Loucy (cell line): Measurements from ENCODE around the gene DLG2.

Source experiments
- H2AFZ ChIP-seq: fragments of 200-600 bp; sonication (generic); 2 replicates; pipeline ENCODE4 v1.6.0; 2016; ENCODE audit warnings: antibody characterized with exemption, mild to moderate bottlenecking, low read length, moderate library complexity
- H3F3A ChIP-seq: fragments of 200-600 bp; 2 replicates; pipeline ENCODE4 v1.6.0; 2016; ENCODE audit warnings: antibody characterized with exemption, low read depth, mild to moderate bottlenecking
- H3K27me3 ChIP-seq: fragments of 200-600 bp; sonication (generic); 2 replicates; pipeline ENCODE4 v1.6.1; 2014; ENCODE audit warnings: low read length, mild to moderate bottlenecking; ENCODE audit not compliant: insufficient read depth, poor library complexity, severe bottlenecking
- H3K36me3 ChIP-seq: fragments of 200-600 bp; sonication (generic); 2 replicates; pipeline ENCODE4 v1.6.1; 2016; ENCODE audit warnings: low read length; ENCODE audit not compliant: insufficient read depth
- H3K4me1 ChIP-seq: fragments of 200-600 bp; sonication (generic); 2 replicates; pipeline ENCODE4 v1.5.1; 2014; ENCODE audit warnings: low read length, mild to moderate bottlenecking; ENCODE audit not compliant: insufficient read depth, poor library complexity, severe bottlenecking
- H3K4me2 ChIP-seq: fragments of 200-600 bp; sonication (generic); 2 replicates; pipeline ENCODE4 v1.6.0; 2014; ENCODE audit warnings: antibody characterized with exemption, low read length, low read depth, mild to moderate bottlenecking; ENCODE audit not compliant: poor library complexity, severe bottlenecking
- H3K4me3 ChIP-seq: fragments of 200-600 bp; sonication (generic); 2 replicates; pipeline ENCODE4 v1.5.1; 2014; ENCODE audit warnings: low read length, mild to moderate bottlenecking, mixed read lengths; ENCODE audit not compliant: poor library complexity, severe bottlenecking
- H3K79me2 ChIP-seq: fragments of 200-600 bp; sonication (generic); 2 replicates; pipeline ENCODE4 v1.6.1; 2014; ENCODE audit warnings: low read length; ENCODE audit not compliant: insufficient read depth
- H3K9ac ChIP-seq: fragments of 200-600 bp; sonication (generic); 2 replicates; pipeline ENCODE4 v1.6.0; 2014; ENCODE audit warnings: mild to moderate bottlenecking, low read depth, low read length, moderate library complexity; ENCODE audit not compliant: poor library complexity, severe bottlenecking
- H3K9me2 ChIP-seq: fragments of 200-600 bp; sonication (generic); replicated peaks from 2 replicates; pipeline ENCODE4 v1.6.1; 2016; ENCODE audit warnings: low read depth, low read length, mixed read lengths
- H3K9me3 ChIP-seq: fragments of 200-600 bp; sonication (generic); 2 replicates; pipeline ENCODE4 v1.6.1; 2014; ENCODE audit warnings: mild to moderate bottlenecking, antibody characterized with exemption, low read length, low read depth; ENCODE audit not compliant: insufficient read depth
- H4K20me1 ChIP-seq: fragments of 200-600 bp; sonication (generic); 2 replicates; pipeline ENCODE4 v1.6.0; 2014; ENCODE audit warnings: antibody characterized with exemption, low read length, mild to moderate bottlenecking; ENCODE audit not compliant: insufficient read depth, poor library complexity, severe bottlenecking
- EZH2phosphoT487 ChIP-seq: fragments of 200-600 bp; IDR thresholded peaks from 2 replicates; pipeline ENCODE4 v1.6.1; 2018; ENCODE audit warnings: antibody characterized with exemption, mild to moderate bottlenecking, moderate library complexity, borderline replicate concordance
- TF ChIP-seq, protein P1 (sequence below): fragments of 200-600 bp; sonication (generic); conservative IDR thresholded peaks from 2 replicates; pipeline ENCODE4 v1.5.1; 2014; ENCODE audit warnings: mild to moderate bottlenecking, antibody characterized with exemption, low read length

Gene DLG2

DNA sequence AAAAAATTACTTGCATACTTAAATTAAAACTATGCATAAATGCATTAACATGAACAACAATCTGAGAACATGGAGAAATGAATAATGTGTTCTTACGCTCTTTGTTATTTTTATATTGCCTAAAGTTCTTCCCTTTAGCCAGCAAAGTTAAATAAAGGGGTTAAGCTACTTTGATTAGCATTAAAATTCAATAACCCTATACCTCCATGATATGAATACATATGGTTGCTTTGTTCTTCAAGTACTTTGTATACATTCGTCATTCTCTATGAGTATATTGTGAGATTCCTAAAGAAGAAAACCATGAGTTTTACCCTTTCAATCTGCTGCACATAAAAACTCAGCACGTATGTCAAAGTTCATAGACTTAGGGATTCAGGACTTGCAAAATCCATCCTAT is 578.3 kb downstream of the DLG2 start:
- Histone ChIP-seq H3K9me3 (no peaks in the 10 kb centered on the region), H3K4me3 (no peak overlapping the region), H3K4me2 (no peak overlapping the region), H3F3A (no peaks in the 10 kb centered on the region), H3K9me2 (no peaks in the 10 kb centered on the region), H3K27me3 (no peaks in the 10 kb centered on the region), H3K36me3 (no peaks in the 10 kb centered on the region), H3K4me1 (no peaks in the 10 kb centered on the region), H3K79me2 (no peaks in the 10 kb centered on the region), H4K20me1 (no peaks in the 10 kb centered on the region), H2AFZ (no peak overlapping the region), H3K9ac (no peak overlapping the region)
- TF ChIP-seq EZH2phosphoT487, result no peak
- TF ChIP-seq, protein P1, sequence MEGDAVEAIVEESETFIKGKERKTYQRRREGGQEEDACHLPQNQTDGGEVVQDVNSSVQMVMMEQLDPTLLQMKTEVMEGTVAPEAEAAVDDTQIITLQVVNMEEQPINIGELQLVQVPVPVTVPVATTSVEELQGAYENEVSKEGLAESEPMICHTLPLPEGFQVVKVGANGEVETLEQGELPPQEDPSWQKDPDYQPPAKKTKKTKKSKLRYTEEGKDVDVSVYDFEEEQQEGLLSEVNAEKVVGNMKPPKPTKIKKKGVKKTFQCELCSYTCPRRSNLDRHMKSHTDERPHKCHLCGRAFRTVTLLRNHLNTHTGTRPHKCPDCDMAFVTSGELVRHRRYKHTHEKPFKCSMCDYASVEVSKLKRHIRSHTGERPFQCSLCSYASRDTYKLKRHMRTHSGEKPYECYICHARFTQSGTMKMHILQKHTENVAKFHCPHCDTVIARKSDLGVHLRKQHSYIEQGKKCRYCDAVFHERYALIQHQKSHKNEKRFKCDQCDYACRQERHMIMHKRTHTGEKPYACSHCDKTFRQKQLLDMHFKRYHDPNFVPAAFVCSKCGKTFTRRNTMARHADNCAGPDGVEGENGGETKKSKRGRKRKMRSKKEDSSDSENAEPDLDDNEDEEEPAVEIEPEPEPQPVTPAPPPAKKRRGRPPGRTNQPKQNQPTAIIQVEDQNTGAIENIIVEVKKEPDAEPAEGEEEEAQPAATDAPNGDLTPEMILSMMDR, result no peak

DNA sequence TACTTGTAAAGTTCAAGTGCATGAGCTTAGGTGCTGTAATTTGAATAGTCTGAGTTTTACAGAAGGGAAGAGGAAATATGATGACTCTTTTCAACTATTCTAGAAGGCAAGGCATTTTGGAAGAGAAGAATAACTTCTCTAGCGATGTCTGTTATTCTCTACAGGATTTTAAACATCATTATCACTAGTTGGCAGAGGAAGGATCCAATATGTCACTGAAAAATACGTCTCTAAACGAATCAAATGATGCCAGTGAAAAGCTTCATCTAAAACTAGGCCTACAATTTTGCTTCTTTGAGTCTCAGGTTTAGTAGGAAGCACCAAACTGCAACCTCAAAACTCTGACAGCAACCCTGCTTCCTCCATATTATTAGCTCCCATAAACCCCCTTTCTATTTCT is 581.4 kb downstream of the DLG2 start:
- Histone ChIP-seq H3K79me2 (no peaks in the 10 kb centered on the region), H3K4me1 (no peaks in the 10 kb centered on the region), H3K4me2 (no peak overlapping the region), H3K9me2 (no peaks in the 10 kb centered on the region), H3K9me3 (no peaks in the 10 kb centered on the region), H3F3A (no peaks in the 10 kb centered on the region), H2AFZ (no peak overlapping the region), H3K36me3 (no peaks in the 10 kb centered on the region), H3K27me3 (no peaks in the 10 kb centered on the region), H3K9ac (no peak overlapping the region), H3K4me3 (no peak overlapping the region), H4K20me1 (no peaks in the 10 kb centered on the region)
- TF ChIP-seq, protein P1, result no peak
- TF ChIP-seq EZH2phosphoT487, result no peak

DNA sequence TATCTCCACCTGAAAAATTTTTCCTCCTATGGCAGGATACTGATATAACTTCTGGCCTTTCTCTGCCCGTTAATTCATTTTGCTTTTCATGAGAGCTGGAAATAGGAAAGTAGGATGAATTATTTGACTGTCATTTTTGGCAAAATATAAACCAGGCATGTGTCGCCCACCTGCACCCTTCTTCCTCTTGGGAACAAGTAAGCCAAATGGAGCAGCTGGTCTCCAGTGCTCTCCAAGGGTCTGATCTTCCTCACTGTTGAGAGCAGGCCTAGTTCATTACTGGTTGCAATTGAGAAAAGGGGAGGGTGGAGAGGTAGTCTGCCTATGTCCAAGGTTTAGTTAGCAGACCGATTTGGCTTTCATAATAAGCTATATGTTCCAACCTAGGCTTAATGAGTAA is 582.2 kb downstream of the DLG2 start:
- H2AFZ ChIP-seq, result no peak overlapping the region
- TF ChIP-seq, protein P1, result no peak
- TF ChIP-seq EZH2phosphoT487, result no peak
- no peaks in the 10 kb centered on the region for H3K36me3 ChIP-seq
- no peak overlapping the region for H3K4me3 ChIP-seq
- no peak overlapping the region for H3K9ac ChIP-seq
- no peaks in the 10 kb centered on the region for H4K20me1 ChIP-seq
- H3K4me1 ChIP-seq, result no peaks in the 10 kb centered on the region
- H3K4me2 ChIP-seq, result no peak overlapping the region
- H3K9me3 ChIP-seq, result no peaks in the 10 kb centered on the region
- no peaks in the 10 kb centered on the region for H3K9me2 ChIP-seq
- H3F3A ChIP-seq, result no peaks in the 10 kb centered on the region
- H3K27me3 ChIP-seq, result no peaks in the 10 kb centered on the region
- no peaks in the 10 kb centered on the region for H3K79me2 ChIP-seq
